H1 (cell line): ENCODE measurements around the gene SLCO4A1. TPM values are rescaled to one million over a fixed set of nuclear protein-coding genes. Genes with fewer than 3 reads are reported as not detected.

Experiments used
- CTCF ChIA-PET: fragments of 300-600 bp; sonication (Branson Sonifier 250); formaldehyde crosslinking; loops from one replicate; lab custom pipeline; 2021; ENCODE audit not compliant: partially characterized antibody; lab: Charles Lee
- POLR2A ChIA-PET: fragments of 300-600 bp; sonication (Branson Sonifier 250); formaldehyde crosslinking; loops from one replicate; lab custom pipeline; 2021; ENCODE audit warnings: inconsistent platforms; ENCODE audit not compliant: partially characterized antibody; lab: Charles Lee
- DNase-seq, 2 experiments: peaks; one replicate each; pipeline versions ENCODE4 v3.0.0 to v3.0.0-alpha.2; 2010 to 2022; ENCODE audit warnings: low spot score in 2 of 2, low read depth in 1 of 2, mixed read lengths in 1 of 2
- FAIRE-seq: peaks from 2 replicates; lab custom pipeline; 2011; peaks lifted over from hg19 to GRCh38; lab: Jason Lieb, UNC
- H2AFZ ChIP-seq: 2 replicates; pipeline ENCODE4 v1.8.1; 2012; ENCODE audit warnings: low read length, inconsistent platforms
- H2AK5ac ChIP-seq: 2 replicates; pipeline ENCODE4 v1.6.1; 2013; ENCODE audit warnings: low read depth, low read length
- H2BK120ac ChIP-seq: replicated peaks from 2 replicates; pipeline ENCODE3; 2013; ENCODE audit warnings: low read depth, low read length, inconsistent platforms
- H2BK12ac ChIP-seq: 2 replicates; pipeline ENCODE4 v1.6.1; 2013; ENCODE audit warnings: low read depth, low read length
- H2BK15ac ChIP-seq: 2 replicates; pipeline ENCODE4 v1.6.1; 2013; ENCODE audit warnings: low read length
- H2BK20ac ChIP-seq: 2 replicates; pipeline ENCODE4 v1.6.1; 2013; ENCODE audit warnings: low read length
- H2BK5ac ChIP-seq: 2 replicates; pipeline ENCODE4 v1.6.1; 2013; ENCODE audit warnings: low read depth, low read length
- H3K14ac ChIP-seq: 2 replicates; pipeline ENCODE4 v1.6.1; 2013; ENCODE audit warnings: inconsistent platforms; ENCODE audit not compliant: insufficient read length
- H3K18ac ChIP-seq: 2 replicates; pipeline ENCODE4 v1.6.1; 2013; ENCODE audit warnings: low read length; ENCODE audit errors: extremely low read depth
- H3K23ac ChIP-seq: 2 replicates; pipeline ENCODE4 v1.6.1; 2013; ENCODE audit warnings: inconsistent platforms; ENCODE audit not compliant: insufficient read length
- H3K23me2 ChIP-seq: 2 replicates; pipeline ENCODE4 v1.6.1; 2013; ENCODE audit warnings: low read depth, low read length
- H3K27ac ChIP-seq: 2 replicates; pipeline ENCODE4 v1.6.1; 2011; ENCODE audit warnings: low read depth, low read length, inconsistent platforms
- H3K27me3 ChIP-seq, 4 experiments: replicated peaks in 1 of 4; 1 replicate in 1 of 4; 2 replicates in 3 of 4; pipeline versions ENCODE4 v1.6.1 to v1.8.1; 2011 to 2013; ENCODE audit warnings: low read length in 3 of 4, mild to moderate bottlenecking in 3 of 4, inconsistent platforms in 2 of 4, mixed read lengths in 2 of 4, moderate library complexity in 1 of 4; ENCODE audit not compliant: control insufficient read depth in 3 of 4, insufficient read depth in 3 of 4; ENCODE audit errors: extremely low read depth in 1 of 4
- H3K36me3 ChIP-seq, 4 experiments: 2 replicates each; pipeline versions ENCODE4 v1.6.1 to v1.8.1; 2011 to 2013; ENCODE audit warnings: mild to moderate bottlenecking in 4 of 4, low read length in 3 of 4, moderate library complexity in 2 of 4, control low read depth in 1 of 4, inconsistent platforms in 1 of 4; ENCODE audit not compliant: insufficient read depth in 4 of 4, control insufficient read depth in 2 of 4
- H3K4ac ChIP-seq: replicated peaks from 2 replicates; pipeline ENCODE3; 2013; ENCODE audit warnings: low read length, low read depth, mixed read lengths, inconsistent platforms; ENCODE audit not compliant: insufficient read length
- H3K4me1 ChIP-seq, 4 experiments: replicated peaks in 1 of 4; 1 replicate in 1 of 4; 2 replicates in 3 of 4; pipeline versions ENCODE4 v1.6.1 to v1.8.1; 2011 to 2013; ENCODE audit warnings: low read length in 3 of 4, inconsistent platforms in 2 of 4, mixed read lengths in 1 of 4; ENCODE audit not compliant: insufficient read depth in 4 of 4, control insufficient read depth in 3 of 4
- H3K4me2 ChIP-seq, 2 experiments: 2 replicates each; pipeline versions ENCODE4 v1.6.1 to v1.8.1; 2011 to 2013; ENCODE audit warnings: low read depth in 2 of 2, low read length in 2 of 2, control low read depth in 1 of 2, inconsistent platforms in 1 of 2, mild to moderate bottlenecking in 1 of 2; ENCODE audit not compliant: insufficient read depth in 1 of 2
- H3K4me3 ChIP-seq, 4 experiments: fragments of 200-600, 300-600 bp in 1 of 4; sonication (generic), shearing (Covaris generic), sonication (Bioruptor Twin) in 1 of 4; 2 replicates each; pipeline versions ENCODE4 v1.5.1 to v1.8.1; 2011 to 2016; ENCODE audit warnings: low read length in 4 of 4, low read depth in 3 of 4, control low read depth in 2 of 4, inconsistent platforms in 2 of 4, mild to moderate bottlenecking in 2 of 4, mixed read lengths in 1 of 4, moderate library complexity in 1 of 4; ENCODE audit not compliant: insufficient read depth in 2 of 4; ENCODE audit errors: extremely low read depth in 1 of 4
- H3K56ac ChIP-seq: replicated peaks from 2 replicates; pipeline ENCODE3; 2013; ENCODE audit warnings: low read depth, mild to moderate bottlenecking, mixed read lengths, low read length, inconsistent platforms; ENCODE audit not compliant: insufficient read length
- H3K79me1 ChIP-seq: 2 replicates; pipeline ENCODE4 v1.6.1; 2013; ENCODE audit warnings: low read depth, low read length, control low read depth
- H3K79me2 ChIP-seq, 2 experiments: 2 replicates each; pipeline versions ENCODE4 v1.6.1 to v1.8.1; 2012 to 2013; ENCODE audit warnings: low read length in 2 of 2, mild to moderate bottlenecking in 2 of 2, inconsistent platforms in 1 of 2; ENCODE audit not compliant: insufficient read depth in 2 of 2, control insufficient read depth in 1 of 2
- H3K9ac ChIP-seq, 4 experiments: replicated peaks in 1 of 4; 1 replicate in 1 of 4; 2 replicates in 3 of 4; pipeline versions ENCODE4 v1.6.1 to v1.8.1; 2011 to 2013; ENCODE audit warnings: low read depth in 3 of 4, low read length in 3 of 4, control low read depth in 2 of 4, mild to moderate bottlenecking in 2 of 4, moderate library complexity in 2 of 4, inconsistent platforms in 1 of 4; ENCODE audit errors: extremely low read depth in 1 of 4
- H3K9me3 ChIP-seq, 2 experiments: 2 replicates each; pipeline versions ENCODE4 v1.6.1 to v1.8.1; 2012 to 2013; ENCODE audit warnings: mild to moderate bottlenecking in 2 of 2, moderate library complexity in 2 of 2, control low read depth in 1 of 2, inconsistent platforms in 1 of 2, low read depth in 1 of 2, low read length in 1 of 2, mixed read lengths in 1 of 2; ENCODE audit not compliant: insufficient read depth in 2 of 2
- H4K20me1 ChIP-seq, 2 experiments: replicated peaks in 1 of 2; 2 replicates each; pipeline versions ENCODE3 to v1.8.1; 2011 to 2013; ENCODE audit warnings: inconsistent platforms in 2 of 2, low read length in 2 of 2, mild to moderate bottlenecking in 1 of 2; ENCODE audit not compliant: insufficient read depth in 2 of 2, control insufficient read depth in 1 of 2
- H4K5ac ChIP-seq: 2 replicates; pipeline ENCODE4 v1.6.1; 2013; ENCODE audit warnings: low read length, low read depth, mixed read lengths, inconsistent platforms; ENCODE audit not compliant: insufficient read length
- H4K8ac ChIP-seq: 2 replicates; pipeline ENCODE4 v1.8.0; 2013; ENCODE audit warnings: mild to moderate bottlenecking, moderate library complexity, low read length, inconsistent platforms; ENCODE audit not compliant: insufficient read depth; ENCODE audit errors: extremely low read depth
- H4K91ac ChIP-seq: replicated peaks from 2 replicates; pipeline ENCODE3; 2013; ENCODE audit warnings: low read length, mixed read lengths, inconsistent platforms; ENCODE audit not compliant: insufficient read length
- ASH2L ChIP-seq: fragments of 200-600, 300-600 bp; sonication (generic); IDR thresholded peaks from one replicate; pipeline ENCODE4 v1.7.1; 2017; ENCODE audit warnings: low read length
- MAFK ChIP-seq: IDR thresholded peaks from 2 replicates; pipeline ENCODE4 v1.6.1; 2012; ENCODE audit warnings: low read depth, mild to moderate bottlenecking, improper control_type of control experiment, low read length
- NRF1 ChIP-seq: IDR thresholded peaks from 2 replicates; pipeline ENCODE4 v1.6.1; 2011; ENCODE audit warnings: mild to moderate bottlenecking, low read depth, low read length, improper control_type of control experiment
- SUZ12 ChIP-seq: fragments of 200-600 bp; sonication (generic); IDR thresholded peaks from 2 replicates; pipeline ENCODE4 v1.6.1; 2012; ENCODE audit warnings: mild to moderate bottlenecking, inconsistent platforms, low read length, moderate library complexity, mixed read lengths
- TAF7 ChIP-seq: optimal IDR thresholded peaks from 2 replicates; pipeline ENCODE3; 2011; ENCODE audit warnings: low read depth, mild to moderate bottlenecking, inconsistent platforms, low read length, moderate library complexity, borderline replicate concordance
- TCF12 ChIP-seq: IDR thresholded peaks from 2 replicates; pipeline ENCODE4 v1.6.1; 2011; ENCODE audit warnings: low read depth, mild to moderate bottlenecking, low read length
- TEAD4 ChIP-seq: IDR thresholded peaks from 2 replicates; pipeline ENCODE4 v1.6.1; 2012; ENCODE audit warnings: low read depth, low read length, inconsistent platforms, mixed read lengths
- ZNF274 ChIP-seq: IDR thresholded peaks from 2 replicates; pipeline ENCODE4 v1.7.0; 2012; ENCODE audit warnings: low read length, borderline replicate concordance; ENCODE audit errors: extremely low read depth
- WGBS, 2 experiments: shearing (Covaris generic) in 1 of 2; methylation state at CpG; one replicate each; pipeline versions ENCODE4 v1.1.6 to v1.1.7; 2013 to 2015; ENCODE audit warnings: low lambda C conversion rate in 2 of 2, mixed read lengths in 2 of 2, inconsistent platforms in 1 of 2, low coverage in 1 of 2, missing lambda C conversion rate in 1 of 2; ENCODE audit not compliant: insufficient replicate concordance in 2 of 2, insufficient coverage in 1 of 2, insufficient read length in 1 of 2; ENCODE audit errors: extremely low coverage in 1 of 2, missing lambda C conversion rate in 1 of 2; 5-methylcytosine and 5-hydroxymethylcytosine counted together
- polyA plus RNA-seq, 7 experiments: library from polyadenylated mRNA; depleted of rRNA in 3 of 7; stranded (reverse) in 5 of 7; unstranded in 2 of 7; fragments of >200 nt in 5 of 7; fragments of 200-250 nt in 2 of 7; gene quantifications; 1 replicate in 5 of 7; 2 replicates in 1 of 7; 4 replicates in 1 of 7; pipeline versions ENCODE4 v1.2.1 to v1.2.3, GENCODE V29; 2011 to 2013; ENCODE audit warnings: missing spikeins in 2 of 7, mixed read lengths in 2 of 7
- total RNA-seq: library from RNA; stranded (reverse); fragmentation: NEBNext Ultra II Directional; extraction: Animal tissue kit (Norgen Biotek cat#: 25700); gene quantifications from 2 replicates; pipeline ENCODE4 v1.2.1, GENCODE V29; 2021

Gene SLCO4A1
- total and polyA plus RNA-seq, 2 of the 8 experiments (the other 6 are each of a cell fraction or from before 2014, with no cell fraction given), result 10.5 to 18.5 TPM

DNA sequence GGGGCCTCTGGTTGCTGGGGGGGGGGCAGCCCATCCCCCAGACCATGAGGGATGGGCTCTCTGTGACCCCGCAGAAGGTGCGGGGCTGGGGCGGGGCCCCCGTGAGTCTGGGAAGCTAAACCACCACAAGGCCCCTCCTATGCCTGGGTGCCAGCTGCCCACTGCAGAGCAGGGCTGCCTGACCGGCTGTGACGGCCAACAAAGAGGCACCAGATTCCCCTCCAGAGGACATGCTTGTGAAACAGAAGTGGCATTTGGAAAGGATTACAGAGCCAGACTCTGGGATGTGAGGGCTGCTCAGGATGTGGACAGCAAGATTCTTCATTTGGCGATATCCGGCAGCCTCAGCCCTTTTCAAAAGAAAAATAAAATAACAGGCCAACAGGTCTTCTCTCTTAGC is 49.9 kb downstream of the SLCO4A1 start:
- H2AK5ac ChIP-seq, result no peak overlapping the region
- ChIA-PET POLR2A (interaction anchor here (1.1 kb wide), 1 partner anchor 9 kb away, joined by 3 read pairs; no protein-coding TSS in a partner anchor), CTCF (interaction anchor here (0.8 to 4.6 kb wide), 3 partner anchors 12 to 22 kb away, joined by 3 to 34 read pairs (median 8); partner anchors contain the start of gene NTSR1)
- no peak for FAIRE-seq
- H2BK120ac ChIP-seq, result no peak overlapping the region
- H4K91ac ChIP-seq, result no peak overlapping the region
- no peak overlapping the region for H3K4me3 ChIP-seq
- no peaks in the 10 kb centered on the region for H3K4me1 ChIP-seq
- H3K9ac ChIP-seq, result no peak overlapping the region
- no peak overlapping the region for H2BK20ac ChIP-seq
- 85% methylated on average over 4 of the region's 8 CpGs; no CpG with 5 or more reads in 1 of the 2 experiments for WGBS, 2 experiments
- no peak overlapping the region for H2BK15ac ChIP-seq
- H3K14ac ChIP-seq, result no peak overlapping the region
- H2BK12ac ChIP-seq, result no peak overlapping the region
- no peaks in the 10 kb centered on the region for H3K9me3 ChIP-seq
- H3K27ac ChIP-seq, result no peak overlapping the region
- no peaks in the 10 kb centered on the region for H3K79me1 ChIP-seq
- no peak for DNase-seq
- no peaks in the 10 kb centered on the region for H3K23me2 ChIP-seq
- H3K4me2 ChIP-seq, result no peak overlapping the region
- H4K20me1 ChIP-seq, result peaks cover 0 to 4% of the 10 kb centered on the region in 2 experiments
- H2BK5ac ChIP-seq, result no peak overlapping the region
- H3K23ac ChIP-seq, result no peak overlapping the region
- H3K18ac ChIP-seq, result no peak overlapping the region
- no peaks in the 10 kb centered on the region; a peak in 1 of 7 replicates for H3K27me3 ChIP-seq
- H3K36me3 ChIP-seq, result no peaks in the 10 kb centered on the region
- no peak overlapping the region for H2AFZ ChIP-seq
- no peak overlapping the region; the same call in 1 of the 2 replicates for H4K8ac ChIP-seq
- no peak overlapping the region for H3K4ac ChIP-seq
- no peak overlapping the region for H3K56ac ChIP-seq
- H3K79me2 ChIP-seq, result no peaks in the 10 kb centered on the region
- H4K5ac ChIP-seq, result no peak overlapping the region
- TF ChIP-seq ASH2L, result no peak
- TF ChIP-seq SUZ12, result no peak
- no peak for TF ChIP-seq TAF7
- no peak for TF ChIP-seq TCF12
- no peak for TF ChIP-seq TEAD4
- no peak for TF ChIP-seq ZNF274
- no peak for TF ChIP-seq MAFK
- no peak for TF ChIP-seq NRF1
